NK-92 (cell line): Measurements from ENCODE around the gene CLEC11A.
"Not testable (repeated sequence)": the region's sequence is repeated elsewhere in the genome, so short reads cannot be mapped to it uniquely, and the experiment has no call there.

Experiments
- DNase-seq: peaks from one replicate; lab custom pipeline; 2025; ENCODE audit not compliant: unreplicated experiment; lab: John Stamatoyannopoulos, UW

The CLEC11A gene

DNA sequence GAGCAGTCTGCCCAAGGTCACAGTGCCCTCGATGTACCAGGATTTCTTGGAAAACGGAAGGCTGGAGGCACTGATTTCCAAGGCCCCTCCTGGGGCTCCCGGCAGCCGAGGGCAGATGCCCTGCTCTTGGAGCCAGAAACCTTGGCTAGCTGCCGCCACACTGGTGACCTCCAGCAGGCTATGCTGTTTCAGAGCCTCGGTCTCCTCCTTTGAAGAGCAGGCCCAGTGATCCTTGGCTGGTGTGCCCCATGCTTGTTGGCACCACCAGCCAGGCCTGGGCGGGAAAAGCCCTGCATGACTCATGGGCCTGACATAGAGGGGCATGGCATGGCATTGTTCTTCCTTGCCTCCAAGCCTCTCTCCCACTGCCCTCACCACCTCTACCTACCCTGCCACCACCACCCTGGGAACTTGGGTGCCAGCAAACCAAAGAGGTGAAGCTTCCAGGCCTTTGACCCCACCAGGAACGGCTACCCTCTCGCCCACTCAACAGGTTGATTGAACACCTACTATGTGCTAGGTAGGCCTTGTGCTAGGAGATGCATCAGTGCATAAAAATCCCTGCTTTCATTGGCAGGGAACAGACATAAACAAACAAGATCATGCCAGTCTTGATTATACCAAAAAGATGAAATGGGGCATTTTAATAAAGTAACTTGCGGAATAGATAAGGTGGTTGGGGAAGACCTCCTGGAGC is 1.6 kb upstream of the CLEC11A start:
- DNase-seq: no peak

GRCh38 chr19:50722201-50723013 is 757 bp upstream of the CLEC11A start:
- DNase-seq: no peak

DNA sequence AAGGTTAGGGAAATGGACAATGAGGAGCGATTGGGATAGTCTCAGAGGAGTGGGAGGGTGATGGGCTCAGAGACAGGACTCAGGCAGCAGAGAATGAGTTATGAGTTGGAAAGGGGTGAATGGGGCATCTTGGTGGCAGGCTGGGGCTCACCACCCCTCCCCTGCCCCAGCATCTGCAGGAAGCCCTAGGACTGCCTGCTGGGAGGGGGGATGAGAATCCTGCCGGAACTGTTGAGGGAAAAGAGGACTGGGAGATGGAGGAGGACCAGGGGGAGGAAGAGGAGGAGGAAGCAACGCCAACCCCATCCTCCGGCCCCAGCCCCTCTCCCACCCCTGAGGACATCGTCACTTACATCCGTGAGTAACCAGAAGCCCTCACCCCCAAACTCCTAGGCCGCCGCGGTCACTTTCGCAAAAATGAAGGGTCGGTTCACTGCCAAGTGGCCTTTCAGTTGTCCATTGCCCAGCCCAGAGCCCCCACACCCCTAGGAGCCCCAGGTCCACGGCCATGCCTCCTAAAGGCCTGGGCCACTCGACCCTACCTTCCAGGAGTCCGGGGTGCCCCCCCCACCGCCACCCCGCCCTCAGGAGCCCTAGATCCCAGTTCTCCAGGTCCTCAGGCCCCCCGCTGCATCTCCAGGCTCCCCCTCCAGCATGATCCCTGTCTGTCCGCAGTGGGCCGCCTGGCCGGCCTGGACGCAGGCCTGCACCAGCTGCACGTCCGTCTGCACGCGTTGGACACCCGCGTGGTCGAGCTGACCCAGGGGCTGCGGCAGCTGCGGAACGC is 764 bp downstream of the CLEC11A start:
- no peak for DNase-seq

DNA sequence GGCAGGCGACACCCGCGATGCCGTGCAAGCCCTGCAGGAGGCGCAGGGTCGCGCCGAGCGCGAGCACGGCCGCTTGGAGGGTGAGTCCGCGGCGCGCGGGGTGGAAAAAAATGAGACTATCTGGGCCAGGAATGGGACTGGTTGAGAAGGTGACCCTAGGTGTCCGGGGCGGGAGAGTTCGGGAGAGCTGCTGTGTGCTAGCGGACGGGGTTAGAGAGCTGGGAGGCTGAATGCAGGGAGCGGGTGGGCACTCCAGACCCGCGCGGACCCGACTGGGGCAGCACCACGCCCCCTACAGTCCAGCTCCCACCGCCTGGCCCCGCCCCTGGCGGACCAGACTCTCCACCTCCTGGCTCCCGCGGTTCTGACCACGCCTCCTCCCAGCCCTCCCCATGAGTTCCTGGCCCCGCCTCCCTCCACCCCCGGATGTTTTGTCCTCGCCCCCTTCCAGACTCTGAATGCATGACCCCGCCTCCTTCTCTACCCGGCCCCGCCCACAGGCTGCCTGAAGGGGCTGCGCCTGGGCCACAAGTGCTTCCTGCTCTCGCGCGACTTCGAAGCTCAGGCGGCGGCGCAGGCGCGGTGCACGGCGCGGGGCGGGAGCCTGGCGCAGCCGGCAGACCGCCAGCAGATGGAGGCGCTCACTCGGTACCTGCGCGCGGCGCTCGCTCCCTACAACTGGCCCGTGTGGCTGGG is 1.5 kb downstream of the CLEC11A start:
- peak; percentile 90 for DNase-seq

GRCh38 chr19:50725218-50725910 is 2.2 kb downstream of the CLEC11A start:
- DNase-seq: no peak

GRCh38 chr19:50725911-50726230 is 2.7 kb downstream of the CLEC11A start:
- DNase-seq: no peak

- DNase-seq: no peak
Measured at GRCh38 chr19:50728084-50728737, 5.0 kb downstream of the CLEC11A start.

DNA sequence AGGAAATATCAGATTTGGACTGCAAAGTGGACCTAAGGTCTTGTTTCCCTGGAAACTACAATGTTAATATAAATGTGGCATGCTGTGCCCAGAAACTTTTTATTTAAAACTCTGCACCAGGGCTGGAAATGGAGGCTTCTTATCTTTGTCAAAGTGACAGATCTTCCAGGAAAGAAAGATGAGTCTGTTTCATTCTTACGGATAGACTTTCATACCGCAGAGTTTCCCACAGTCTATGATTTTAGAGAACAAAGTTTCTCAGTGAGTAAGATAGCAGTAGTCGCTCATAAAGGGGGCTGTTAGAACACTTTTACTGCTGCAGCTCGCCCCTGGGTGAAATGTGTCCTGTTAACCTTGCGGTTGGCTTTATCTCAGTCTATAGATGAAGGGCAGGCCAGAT is 6.7 kb downstream of the CLEC11A start:
- DNase-seq: no peak

- no peak for DNase-seq
Measured at GRCh38 chr19:50735869-50736268, 12.7 kb downstream of the CLEC11A start.

- DNase-seq: no peak
Measured at GRCh38 chr19:50736338-50736737, 13.2 kb downstream of the CLEC11A start.

DNA sequence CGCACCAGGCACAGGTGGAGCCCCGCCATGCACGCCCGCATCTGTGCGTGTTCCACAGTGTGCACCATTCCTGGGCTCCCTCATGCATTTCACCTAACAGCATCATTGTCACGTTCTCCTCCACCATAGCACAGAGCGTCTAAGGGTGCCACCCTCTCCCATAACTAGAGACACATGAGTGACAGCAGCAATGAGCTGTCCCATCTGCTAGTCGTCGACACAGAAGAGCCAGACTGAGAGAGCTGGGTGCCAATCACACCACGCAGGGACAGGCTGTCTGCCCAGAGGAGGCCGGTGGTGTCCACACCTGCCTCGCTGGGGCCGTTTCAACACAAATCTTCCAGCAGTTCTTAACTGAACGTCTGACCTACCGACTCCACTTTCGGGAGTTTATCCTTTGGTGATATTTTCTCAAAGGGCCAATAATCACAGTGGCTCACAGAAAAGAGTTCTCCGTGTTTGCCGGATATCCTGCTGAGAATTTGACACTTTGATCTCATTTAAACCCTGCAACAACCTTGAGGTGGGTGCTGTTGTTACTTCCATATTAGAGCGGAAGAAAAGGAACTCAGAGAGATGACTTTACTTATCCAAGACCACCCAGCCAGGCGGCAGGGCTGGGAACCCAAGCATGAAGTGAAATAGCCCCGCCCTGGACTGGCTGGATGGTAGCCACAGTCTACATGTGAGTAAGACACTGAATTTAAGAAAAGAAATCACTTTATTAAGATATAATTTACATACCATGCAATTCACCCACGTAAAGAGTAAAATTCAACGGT is 16.2 kb downstream of the CLEC11A start:
- DNase-seq: no peak

GRCh38 chr19:50739914-50740426 is 16.8 kb downstream of the CLEC11A start:
- DNase-seq: no peak

DNA sequence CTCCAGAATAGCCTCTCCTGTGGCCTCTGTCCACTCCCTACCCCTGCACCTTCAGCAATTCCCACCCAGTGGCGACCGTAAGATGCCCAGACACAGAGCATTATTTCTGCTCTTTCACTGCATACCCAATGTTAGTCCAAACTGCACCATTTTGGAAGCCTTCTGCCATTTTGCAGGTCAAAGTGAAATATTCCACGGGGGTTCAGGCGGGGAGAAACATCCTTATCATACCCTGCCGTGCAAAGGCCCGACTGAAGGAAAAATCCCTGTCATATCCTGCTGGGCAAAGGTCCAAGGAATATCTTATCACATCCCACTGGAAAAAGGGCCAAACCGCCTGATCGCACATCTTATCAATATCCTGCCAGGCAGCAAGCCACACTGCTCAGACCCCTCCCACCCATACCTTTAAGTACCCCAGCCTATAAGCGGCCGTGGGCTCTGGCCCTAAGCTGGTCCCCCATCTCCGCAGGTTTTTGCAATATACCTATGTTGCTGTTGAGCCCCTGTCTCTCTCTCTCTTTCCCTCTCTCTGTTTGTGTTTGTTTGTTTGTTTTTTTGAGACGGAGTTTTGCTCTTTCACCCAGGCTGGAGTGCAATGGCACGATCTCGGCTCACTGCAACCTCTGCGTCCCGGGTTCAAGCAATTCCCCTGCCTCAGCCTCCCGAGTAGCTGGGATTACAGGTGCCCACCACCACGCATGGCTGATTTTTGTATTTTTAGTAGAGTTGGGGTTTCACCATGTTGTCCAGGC is 18.2 kb downstream of the CLEC11A start:
- no peak for DNase-seq

- DNase-seq: no peak
Measured at GRCh38 chr19:50743537-50743936, 20.4 kb downstream of the CLEC11A start.

- no peak for DNase-seq
Measured at GRCh38 chr19:50745221-50745620, 22.1 kb downstream of the CLEC11A start.

DNA sequence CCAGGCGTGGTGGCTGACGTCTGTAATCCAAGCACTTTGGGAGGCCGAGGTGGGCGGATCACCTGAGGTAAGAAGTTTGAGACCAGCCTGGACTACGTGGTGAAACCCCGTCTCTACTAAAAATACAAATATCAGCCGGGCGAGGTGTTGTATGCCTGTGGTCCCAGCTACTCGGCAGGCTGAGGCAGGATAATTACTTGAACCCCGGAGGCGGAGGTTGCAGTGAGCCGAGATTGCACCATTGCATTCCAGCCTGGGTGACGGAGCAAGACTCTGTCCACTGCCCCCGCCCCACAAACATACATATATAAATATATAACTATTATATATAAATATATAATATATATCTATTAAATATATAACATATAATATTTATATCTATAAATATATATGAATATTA is 24.0 kb downstream of the CLEC11A start:
- not testable (repeated sequence) for DNase-seq

DNA sequence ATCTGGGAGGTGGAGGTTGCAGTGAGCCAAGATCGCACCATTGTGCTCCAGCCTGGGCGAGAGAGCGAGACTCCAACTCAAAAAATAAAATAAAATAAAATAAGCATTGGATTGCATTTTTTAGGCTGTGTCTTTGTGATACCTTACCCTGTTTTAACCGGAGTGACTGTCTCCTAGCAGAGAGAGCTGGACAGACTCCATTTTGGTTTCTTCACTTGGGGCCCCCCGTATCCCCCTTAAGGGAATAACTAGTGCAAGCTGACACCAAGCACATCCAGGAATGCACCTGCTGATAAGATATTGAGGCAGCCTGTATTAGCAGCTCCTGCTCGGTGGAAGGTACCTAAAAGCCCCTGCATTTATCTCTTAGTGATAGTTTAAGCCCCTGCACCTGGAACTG is 26.3 kb downstream of the CLEC11A start:
- no peak for DNase-seq

DNA sequence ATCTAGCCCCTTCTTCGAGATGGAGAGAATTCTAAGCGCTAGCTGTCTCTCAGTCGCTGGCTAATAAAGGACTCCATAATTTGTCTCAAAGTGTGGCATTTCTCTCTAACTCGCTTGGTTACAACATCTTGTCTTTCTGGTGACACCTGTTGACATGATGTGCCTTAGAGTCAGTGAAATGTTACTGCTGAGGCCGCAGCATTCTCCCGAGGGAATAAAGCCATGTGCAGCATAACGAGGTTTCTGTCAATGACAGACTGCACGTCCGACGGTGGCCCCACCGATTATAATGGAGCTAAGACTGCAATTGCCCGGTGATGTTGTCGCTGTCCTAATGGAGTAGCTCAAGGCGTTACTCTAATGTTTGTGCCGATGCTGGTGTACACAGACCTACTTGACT is 26.8 kb downstream of the CLEC11A start:
- no peak for DNase-seq
